Anterior cingulate cortex (tissue), 58 donors: ENCODE results near the gene SYNPO2.
"Not testable (repeated sequence)": the region's sequence is repeated elsewhere in the genome, so short reads cannot be mapped to it uniquely, and the experiment has no call there.

Experiments used
- DNase-seq, 58 donors: peaks; one replicate each; lab custom pipeline; 2025; lab: John Stamatoyannopoulos, UW

Gene SYNPO2

GRCh38 chr4:119046263-119046662 is 157.6 kb downstream of the SYNPO2 start:
- DNase-seq: peak in 1 of 58 donors; percentile 2

DNA sequence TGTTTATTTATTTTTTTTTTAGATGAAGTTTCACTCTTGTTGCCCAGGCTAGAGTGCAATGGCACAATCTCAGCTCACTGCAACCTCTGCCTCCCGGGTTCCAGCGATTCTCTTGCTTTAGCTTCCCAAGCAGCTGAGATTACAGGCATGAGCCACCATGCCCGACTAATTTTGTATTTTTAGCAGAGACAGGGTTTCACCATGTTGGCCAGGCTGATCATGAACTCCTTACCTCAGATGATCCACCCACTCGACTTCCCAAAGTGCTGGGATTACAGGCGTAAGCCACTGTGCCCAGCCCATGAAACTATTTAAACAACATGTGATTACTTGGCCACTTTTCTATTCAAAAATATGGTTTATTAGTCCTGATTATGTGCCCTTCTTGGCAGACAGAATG is 158.4 kb downstream of the SYNPO2 start:
- not testable (repeated sequence) for DNase-seq

- DNase-seq: no peak
These were observed 159.8 kb downstream of the SYNPO2 start for GRCh38 chr4:119048446-119048845.

DNA sequence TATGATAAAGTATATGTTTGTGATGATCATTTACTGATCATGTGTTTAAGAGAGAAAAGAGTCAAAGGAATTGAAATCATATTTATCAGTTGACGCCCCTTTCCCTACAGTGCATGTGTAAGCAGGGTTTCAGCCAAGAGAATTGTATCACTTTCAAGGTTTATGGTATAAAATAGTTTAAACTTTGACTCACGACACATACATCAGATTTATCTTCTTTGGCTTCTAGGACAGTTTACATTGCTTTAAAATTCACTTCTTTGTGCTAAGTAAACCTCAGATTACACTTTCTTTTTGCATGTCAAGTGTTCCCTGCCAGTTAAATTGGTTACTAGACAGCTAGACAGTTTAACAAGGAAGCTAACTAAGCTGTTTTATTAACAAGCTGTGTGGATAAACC is 160.7 kb downstream of the SYNPO2 start:
- no peak for DNase-seq

DNA sequence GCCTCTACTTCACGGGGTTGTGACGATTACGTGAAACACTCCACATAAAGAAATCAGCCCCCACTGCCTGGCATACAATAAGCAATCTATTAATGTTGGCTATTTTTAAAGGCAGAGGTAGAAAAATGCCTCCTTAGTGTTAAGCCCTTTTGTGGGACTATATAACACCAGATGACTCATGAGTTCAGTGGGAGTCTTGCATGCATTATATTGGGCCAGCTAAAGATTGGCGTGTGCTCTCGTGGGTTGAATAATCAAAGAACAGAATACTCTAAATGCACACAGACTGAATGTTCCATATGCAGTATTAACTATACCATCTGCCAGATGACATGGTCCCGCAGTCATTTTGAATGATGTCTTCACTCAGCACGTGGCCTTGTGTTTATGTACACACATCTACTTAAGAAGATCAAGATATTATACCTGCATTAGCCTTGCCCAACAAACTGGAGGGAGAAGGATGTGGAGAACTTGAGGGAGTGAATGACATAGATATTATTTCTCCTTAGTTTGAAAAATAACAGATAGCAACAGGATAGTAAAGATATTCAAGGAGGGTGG is 162.0 kb downstream of the SYNPO2 start:
- no peak for DNase-seq

- no peak for DNase-seq
These were observed 164.6 kb downstream of the SYNPO2 start for GRCh38 chr4:119053245-119053644.

- DNase-seq: peak in 1 of 58 donors; percentile 2
These were observed 165.3 kb downstream of the SYNPO2 start for GRCh38 chr4:119053997-119054396.

DNA sequence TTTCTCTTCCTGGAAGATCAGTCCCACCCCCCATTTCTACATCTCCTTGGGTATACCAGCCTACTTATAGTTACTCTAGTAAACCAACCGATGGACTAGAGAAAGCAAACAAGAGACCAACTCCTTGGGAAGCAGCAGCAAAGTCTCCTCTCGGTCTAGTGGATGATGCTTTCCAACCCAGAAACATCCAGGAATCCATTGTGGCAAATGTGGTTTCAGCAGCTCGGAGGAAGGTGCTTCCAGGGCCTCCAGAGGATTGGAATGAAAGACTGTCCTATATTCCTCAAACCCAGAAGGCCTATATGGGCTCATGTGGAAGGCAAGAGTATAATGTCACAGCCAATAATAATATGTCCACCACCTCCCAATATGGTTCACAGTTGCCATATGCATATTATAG is 168.8 kb downstream of the SYNPO2 start:
- DNase-seq: no peak

GRCh38 chr4:119059221-119059620 is 170.6 kb downstream of the SYNPO2 start:
- DNase-seq: no peak

GRCh38 chr4:119067125-119067524 is 178.5 kb downstream of the SYNPO2 start:
- DNase-seq: not testable (repeated sequence)

GRCh38 chr4:119067670-119068360 is 179.2 kb downstream of the SYNPO2 start:
- DNase-seq: not testable (repeated sequence)

GRCh38 chr4:119068529-119068962 is 179.9 kb downstream of the SYNPO2 start:
- no peak for DNase-seq

- no peak for DNase-seq
These were observed 181.6 kb downstream of the SYNPO2 start for GRCh38 chr4:119070301-119070700.

- DNase-seq: no peak
These were observed 192.3 kb downstream of the SYNPO2 start for GRCh38 chr4:119080721-119081541.

- DNase-seq: no peak
These were observed 192.8 kb downstream of the SYNPO2 start for GRCh38 chr4:119081542-119081859.

GRCh38 chr4:119081943-119082342 is 193.3 kb downstream of the SYNPO2 start:
- no peak for DNase-seq

- no peak for DNase-seq
These were observed 194.0 kb downstream of the SYNPO2 start for GRCh38 chr4:119082661-119083060.

DNA sequence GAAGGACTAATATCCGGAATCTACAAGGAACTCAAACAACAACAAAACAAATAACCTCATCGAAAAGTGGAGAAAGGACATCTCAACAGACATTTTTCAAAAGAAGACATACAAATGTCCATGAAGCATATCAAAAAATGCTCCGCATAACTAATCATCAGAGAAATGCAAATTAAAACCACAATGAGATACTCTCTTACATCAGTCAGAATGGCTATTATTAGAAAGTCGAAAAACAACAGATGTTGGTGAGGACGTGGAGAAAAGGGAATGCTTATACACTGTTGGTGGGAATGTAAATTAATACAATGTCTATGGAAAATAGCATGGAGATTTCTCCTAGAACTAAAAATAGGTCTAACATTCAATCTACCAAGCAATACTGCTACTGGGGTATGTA is 195.9 kb downstream of the SYNPO2 start:
- no peak for DNase-seq

GRCh38 chr4:119087121-119087520 is 198.5 kb downstream of the SYNPO2 start:
- DNase-seq: no peak

- DNase-seq: no peak
These were observed 199.0 kb downstream of the SYNPO2 start for GRCh38 chr4:119087656-119088055.

GRCh38 chr4:119093042-119093827 is 204.6 kb downstream of the SYNPO2 start:
- DNase-seq: no peak
